HG02763 (cell line): ENCODE results near the gene SLC12A6.
"Not testable (repeated sequence)": the region's sequence is repeated elsewhere in the genome, so short reads cannot be mapped to it uniquely, and the experiment has no call there.

Experiments
- ATAC-seq: cut with Tn5 transposase; IDR thresholded peaks from one replicate; pipeline ENCODE4 v1.9.1; 2021; ENCODE audit warnings: mild to moderate bottlenecking, moderate library complexity; ENCODE audit not compliant: unreplicated experiment

SLC12A6 gene

GRCh38 chr15:34209421-34210282 is 127.9 kb downstream of the SLC12A6 start, which contains the start of gene KATNBL1:
Gene KATNBL1 (minus strand): TSS chr15:34210096. CDS start chr15:34163676, 46,420 bp downstream.
- ATAC-seq, result peak; percentile 81

- ATAC-seq, result no peak
Observed at GRCh38 chr15:34206011-34206410, 131.6 kb downstream of the SLC12A6 start.

GRCh38 chr15:34203936-34204335 is 133.6 kb downstream of the SLC12A6 start:
- ATAC-seq, result no peak

GRCh38 chr15:34203305-34203704 is 134.3 kb downstream of the SLC12A6 start:
- no peak for ATAC-seq

- ATAC-seq, result not testable (repeated sequence)
Observed at GRCh38 chr15:34193272-34193671, 144.3 kb downstream of the SLC12A6 start.

GRCh38 chr15:34188711-34189110 is 148.9 kb downstream of the SLC12A6 start:
- no peak for ATAC-seq

- no peak for ATAC-seq
Observed at GRCh38 chr15:34185666-34186065, 151.9 kb downstream of the SLC12A6 start.

- ATAC-seq, result no peak
Observed at GRCh38 chr15:34182942-34183341, 154.6 kb downstream of the SLC12A6 start.
